ENCODE results near the gene UNC80. TPM values are rescaled to one million over a fixed set of nuclear protein-coding genes. Genes with fewer than 3 reads are reported as not detected.

The UNC80 gene
- total RNA-seq, 4 donors from 2014 or later = under 0.01 to 0.67 (median 0.06) TPM

DNA sequence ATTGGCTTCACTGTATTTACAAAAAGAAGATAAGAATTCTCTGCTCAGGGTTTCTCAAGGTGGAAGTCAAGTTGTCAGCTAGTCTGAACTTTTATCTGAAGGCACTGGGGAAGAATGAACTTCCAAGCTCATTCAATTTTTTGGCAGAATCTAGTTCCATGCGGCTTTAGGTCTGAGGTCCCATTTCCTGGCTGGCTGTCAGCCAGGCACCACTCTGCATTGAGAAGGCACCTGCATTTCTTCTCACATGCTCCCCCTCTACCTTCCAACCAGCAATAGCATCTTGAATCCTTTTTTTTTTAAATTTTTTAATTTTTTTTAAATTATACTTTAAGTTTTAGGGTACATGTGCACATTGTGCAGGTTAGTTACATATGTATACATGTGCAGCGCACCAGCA, 184.6 kb downstream of the UNC80 start:
- Histone ChIP-seq H3K4me3 (no peak overlapping the region), H3K27ac (no peak overlapping the region), H3K9me3 (no peaks in the 10 kb centered on the region), H3K4me1 (peaks cover 0 to 14% (median 0%) of the 10 kb centered on the region in 3 donors), H3K36me3 (no peaks in the 10 kb centered on the region), H3K27me3 (no peaks in the 10 kb centered on the region)
- WGBS, 2 donors (ENCODE audit: low coverage in 1 of 2) = 50 to 79% methylated on average over 1 to 2 of the region's 2 CpGs
- TF ChIP-seq POLR2A (IDR thresholded peaks at IDR 0.05) (no peak), POLR2AphosphoS5 (IDR thresholded peaks at IDR 0.05) (no peak), EP300 (IDR thresholded peaks at IDR 0.05) (no peak)
- TF ChIP-seq, protein P1, sequence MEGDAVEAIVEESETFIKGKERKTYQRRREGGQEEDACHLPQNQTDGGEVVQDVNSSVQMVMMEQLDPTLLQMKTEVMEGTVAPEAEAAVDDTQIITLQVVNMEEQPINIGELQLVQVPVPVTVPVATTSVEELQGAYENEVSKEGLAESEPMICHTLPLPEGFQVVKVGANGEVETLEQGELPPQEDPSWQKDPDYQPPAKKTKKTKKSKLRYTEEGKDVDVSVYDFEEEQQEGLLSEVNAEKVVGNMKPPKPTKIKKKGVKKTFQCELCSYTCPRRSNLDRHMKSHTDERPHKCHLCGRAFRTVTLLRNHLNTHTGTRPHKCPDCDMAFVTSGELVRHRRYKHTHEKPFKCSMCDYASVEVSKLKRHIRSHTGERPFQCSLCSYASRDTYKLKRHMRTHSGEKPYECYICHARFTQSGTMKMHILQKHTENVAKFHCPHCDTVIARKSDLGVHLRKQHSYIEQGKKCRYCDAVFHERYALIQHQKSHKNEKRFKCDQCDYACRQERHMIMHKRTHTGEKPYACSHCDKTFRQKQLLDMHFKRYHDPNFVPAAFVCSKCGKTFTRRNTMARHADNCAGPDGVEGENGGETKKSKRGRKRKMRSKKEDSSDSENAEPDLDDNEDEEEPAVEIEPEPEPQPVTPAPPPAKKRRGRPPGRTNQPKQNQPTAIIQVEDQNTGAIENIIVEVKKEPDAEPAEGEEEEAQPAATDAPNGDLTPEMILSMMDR (IDR thresholded peaks at IDR 0.05) = no peak
- no peak for ATAC-seq

DNA sequence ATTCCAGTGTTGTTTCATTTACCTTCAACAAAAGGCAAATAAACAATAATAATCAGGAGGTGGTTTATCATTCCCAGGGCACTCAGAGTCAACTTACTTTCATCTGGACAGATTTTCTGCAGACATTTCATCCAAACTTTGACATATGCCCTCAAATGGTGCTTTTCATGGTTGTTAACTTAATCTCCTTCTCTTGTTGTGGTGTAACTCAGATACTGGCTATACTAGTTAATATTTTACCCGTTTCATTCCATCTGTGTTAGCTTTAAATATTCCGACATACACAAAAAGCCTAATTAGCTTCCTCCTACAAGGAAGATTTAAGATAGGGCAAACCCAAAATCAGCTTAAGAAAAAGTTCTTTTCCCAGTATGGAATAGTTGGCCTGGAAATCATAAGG, 186.4 kb downstream of the UNC80 start:
- H3K4me3 ChIP-seq = no peak overlapping the region
- no peak for ATAC-seq
- no peak overlapping the region for H3K27ac ChIP-seq
- H3K4me1 ChIP-seq = peaks cover 0 to 14% (median 0%) of the 10 kb centered on the region in 3 donors
- H3K9me3 ChIP-seq = no peaks in the 10 kb centered on the region
- TF ChIP-seq POLR2A (IDR thresholded peaks at IDR 0.05) = no peak
- TF ChIP-seq, protein P1 (IDR thresholded peaks at IDR 0.05) = no peak
- no peak for TF ChIP-seq EP300 (IDR thresholded peaks at IDR 0.05)
- TF ChIP-seq POLR2AphosphoS5 (IDR thresholded peaks at IDR 0.05) = no peak
- H3K27me3 ChIP-seq = no peaks in the 10 kb centered on the region
- no peaks in the 10 kb centered on the region for H3K36me3 ChIP-seq
- WGBS, 2 donors (ENCODE audit: low coverage in 1 of 2) = 91 to 94% methylated on average over 2 of the region's 2 CpGs

DNA sequence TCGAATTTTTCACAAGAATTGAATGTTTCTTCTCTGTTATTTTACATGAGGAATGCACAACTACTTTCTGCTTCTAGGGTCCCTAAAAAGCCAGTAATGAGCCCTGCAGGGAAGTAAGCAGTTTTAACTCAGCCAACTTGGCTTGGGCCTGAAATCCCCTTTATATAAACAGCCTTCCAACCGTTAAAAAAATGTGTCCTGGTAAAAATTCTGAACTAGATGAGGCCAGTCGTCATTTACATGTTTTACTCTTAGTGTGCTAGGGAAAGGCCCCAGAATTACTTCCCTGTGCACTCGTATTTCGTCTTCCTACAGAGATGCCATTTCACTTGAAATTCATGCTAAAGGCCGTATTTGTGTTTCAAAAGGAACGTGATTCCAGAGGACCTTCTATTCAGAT, 188.4 kb downstream of the UNC80 start:
- peaks cover 0 to 14% (median 0%) of the 10 kb centered on the region in 3 donors for H3K4me1 ChIP-seq
- no peak for TF ChIP-seq POLR2AphosphoS5 (IDR thresholded peaks at IDR 0.05)
- no peak for TF ChIP-seq POLR2A (IDR thresholded peaks at IDR 0.05)
- TF ChIP-seq, protein P1 (IDR thresholded peaks at IDR 0.05) = no peak
- no peak for TF ChIP-seq EP300 (IDR thresholded peaks at IDR 0.05)
- no peaks in the 10 kb centered on the region for H3K36me3 ChIP-seq
- no peaks in the 10 kb centered on the region for H3K9me3 ChIP-seq
- no peaks in the 10 kb centered on the region for H3K27me3 ChIP-seq
- ATAC-seq = no peak
- H3K27ac ChIP-seq = no peak overlapping the region
- H3K4me3 ChIP-seq = no peak overlapping the region
- WGBS, 2 donors (ENCODE audit: low coverage in 1 of 2) = 29 to 47% methylated on average over 7 of the region's 7 CpGs

DNA sequence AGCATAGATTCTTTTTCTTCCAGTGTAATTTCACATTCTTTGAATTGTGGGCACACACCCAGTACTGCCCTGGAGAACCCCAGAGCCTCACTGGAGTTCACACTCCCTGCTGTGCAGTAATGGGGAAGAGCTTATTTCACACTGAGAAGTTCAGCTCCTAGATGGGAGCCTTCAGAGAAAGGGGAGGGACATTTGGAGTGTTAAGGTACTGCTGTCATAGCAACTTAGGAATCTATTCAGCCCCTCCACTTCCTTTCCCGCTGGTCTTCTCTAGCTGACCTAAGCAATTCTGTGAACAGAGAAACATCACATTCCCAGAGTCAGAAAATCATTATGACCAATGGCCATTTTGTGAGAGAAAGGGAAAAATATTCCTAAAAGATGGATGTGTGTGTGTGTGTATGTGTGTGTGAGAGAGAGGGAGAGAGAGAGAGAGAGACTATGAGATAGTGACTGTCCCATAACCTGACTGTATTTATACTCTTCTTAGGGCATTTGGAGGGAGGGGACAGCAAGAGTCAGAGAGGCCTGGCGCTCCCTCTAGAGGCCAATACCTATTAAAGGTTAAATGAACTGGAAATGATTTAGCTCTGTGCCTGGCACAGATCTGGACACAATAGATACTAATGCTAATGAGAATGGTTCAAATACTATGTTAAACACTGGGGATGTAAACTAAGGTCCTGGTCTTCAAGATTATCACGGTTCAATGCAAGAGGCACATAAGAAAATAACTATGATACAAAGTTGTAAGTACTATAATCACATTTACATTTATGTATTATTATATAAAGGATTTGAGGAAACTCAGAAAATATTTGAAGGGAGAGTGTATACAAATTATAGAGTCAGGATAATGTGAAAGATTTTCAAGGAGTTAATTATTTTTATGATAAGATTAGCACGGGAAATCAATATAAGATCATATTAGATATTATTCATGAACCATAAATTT, 189.3 kb downstream of the UNC80 start:
- no peaks in the 10 kb centered on the region for H3K27me3 ChIP-seq
- ATAC-seq = peak; percentile 65
- TF ChIP-seq, protein P1 (IDR thresholded peaks at IDR 0.05) = peak; percentile 16 to 60 (median 25)
- TF ChIP-seq EP300 (IDR thresholded peaks at IDR 0.05) = no peak
- TF ChIP-seq POLR2A (IDR thresholded peaks at IDR 0.05) = no peak
- H3K36me3 ChIP-seq = no peaks in the 10 kb centered on the region
- H3K4me3 ChIP-seq = no peak overlapping the region
- H3K27ac ChIP-seq = no peak overlapping the region
- 32 to 39% methylated on average over 4 of the region's 4 CpGs for WGBS, 2 donors (ENCODE audit: low coverage in 1 of 2)
- no peaks in the 10 kb centered on the region for H3K9me3 ChIP-seq
- peaks cover 0 to 14% (median 0%) of the 10 kb centered on the region in 3 donors for H3K4me1 ChIP-seq

DNA sequence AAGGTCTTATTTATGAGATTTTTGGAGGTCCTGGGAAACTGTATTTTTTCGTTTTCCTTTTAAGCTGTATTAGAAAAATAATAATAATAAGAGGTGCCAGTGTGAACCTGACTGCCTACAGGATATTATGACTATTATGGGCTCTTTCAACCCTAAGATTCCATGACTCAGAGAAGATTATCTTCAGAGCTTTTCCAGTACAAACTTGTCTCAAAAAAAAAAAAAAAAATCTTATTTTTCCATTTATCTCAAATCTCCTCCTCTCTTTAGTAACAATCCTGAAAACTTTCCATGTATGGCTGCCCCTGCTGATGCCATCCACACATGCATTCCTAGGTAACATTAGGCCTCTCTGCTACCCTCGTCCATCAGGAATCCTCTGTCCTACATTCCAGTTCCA, 194.1 kb downstream of the UNC80 start:
- no peak overlapping the region for H3K4me3 ChIP-seq
- no peaks in the 10 kb centered on the region for H3K36me3 ChIP-seq
- H3K27ac ChIP-seq = no peak overlapping the region
- 55 to 61% methylated on average over 2 of the region's 2 CpGs for WGBS, 2 donors (ENCODE audit: low coverage in 1 of 2)
- ATAC-seq = no peak
- TF ChIP-seq EP300 (IDR thresholded peaks at IDR 0.05) (no peak), POLR2A (IDR thresholded peaks at IDR 0.05) (no peak), POLR2AphosphoS5 (IDR thresholded peaks at IDR 0.05) (no peak)
- TF ChIP-seq, protein P1 (IDR thresholded peaks at IDR 0.05) = no peak
- H3K27me3 ChIP-seq = no peaks in the 10 kb centered on the region
- H3K9me3 ChIP-seq = no peaks in the 10 kb centered on the region
- H3K4me1 ChIP-seq = peaks cover 0 to 3% (median 0%) of the 10 kb centered on the region in 3 donors

Measured in gastroesophageal sphincter (tissue), 4 donors.